K562 (cell line): ENCODE data around the gene POU3F1.

Source experiments
- NR2F6 ChIP-seq: fragments of 450-650 bp; formaldehyde crosslinking; IDR thresholded peaks from 2 replicates; pipeline ENCODE4 v1.4.0; 2020; ENCODE audit warnings: mild to moderate bottlenecking
- TFAM ChIP-seq: fragments of 250-450 bp; sonication (Bioruptor Pico); conservative IDR thresholded peaks from 2 replicates; pipeline ENCODE4 v1.5.0; 2021; ENCODE audit warnings: mild to moderate bottlenecking, moderate library complexity
- ZNF212 ChIP-seq: fragments of 450-650 bp; formaldehyde crosslinking; IDR thresholded peaks from 2 replicates; pipeline ENCODE4 v1.4.0; 2020; ENCODE audit warnings: mild to moderate bottlenecking

DNA sequence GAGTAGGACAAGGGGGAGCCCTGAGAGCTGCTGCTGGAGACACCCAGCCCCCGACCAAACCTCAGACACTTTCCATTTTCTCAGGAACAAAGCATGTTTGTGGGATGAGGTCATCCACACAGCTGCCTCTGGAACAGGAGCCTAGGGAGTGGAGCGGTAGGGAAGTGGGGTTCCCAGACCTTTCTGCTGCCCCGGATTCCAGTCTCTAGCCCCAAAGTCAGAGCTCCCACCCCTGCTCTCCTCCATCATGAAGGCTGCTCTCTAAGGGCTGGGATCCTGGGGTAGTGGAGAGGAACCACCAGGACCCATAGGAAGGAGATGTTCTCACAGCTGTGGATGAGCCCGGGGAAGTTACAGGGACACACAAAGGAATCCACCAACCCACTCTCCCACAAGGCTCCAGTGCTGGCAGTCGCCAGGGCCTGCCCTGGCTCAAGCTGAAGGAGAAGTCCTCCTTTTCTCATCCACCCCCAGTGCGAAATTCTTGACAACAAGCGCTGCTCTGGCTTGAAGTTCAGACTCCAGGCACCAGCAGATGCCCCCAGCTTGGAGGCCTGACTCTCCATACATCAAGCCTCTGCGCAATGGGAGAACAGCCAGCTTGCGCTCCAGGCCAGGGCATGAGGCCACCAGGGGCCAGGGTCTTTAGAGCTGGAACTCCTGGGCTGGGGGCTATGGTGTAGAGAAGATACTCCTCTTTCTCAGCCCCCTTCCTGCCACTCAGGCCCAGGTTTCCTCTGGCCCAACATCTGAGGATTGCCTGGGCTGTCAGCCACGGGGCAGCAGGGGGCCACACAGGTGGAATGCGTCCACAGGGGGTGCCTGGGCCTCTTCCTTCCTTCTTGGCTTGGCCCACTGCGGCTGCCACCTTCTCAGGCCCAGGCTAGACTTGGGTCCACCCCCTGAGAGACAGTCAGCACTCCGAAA, 45.8 kb downstream of the POU3F1 start:
- TF ChIP-seq ZNF212 (CRISPR knock-in tag) (no peak), NR2F6 (CRISPR knock-in tag) (no peak), TFAM (CRISPR knock-in tag) (no peak)
